ENCODE measurements around the gene TAP1. TPM values are rescaled to one million over a fixed set of nuclear protein-coding genes. Genes with fewer than 3 reads are reported as not detected.

TAP1 gene
- total RNA-seq, 1 experiment from 2014 or later, result 75.1 TPM

GRCh38 chr6:32799168-32799567 is 54.3 kb downstream of the TAP1 start:
- H3K27ac Mint-ChIP-seq (ENCODE audit: unreplicated experiment), result no peak overlapping the region
- H3K4me3 Mint-ChIP-seq (ENCODE audit: low read depth, unreplicated experiment), result no peak overlapping the region
- CTCF ChIA-PET, result interaction anchor here (0.5 to 1.6 kb wide), 3 partner anchors 13 to 567 kb away, joined by 3 to 5 read pairs (median 3); no protein-coding TSS in a partner anchor
- peaks cover 91% of the 10 kb centered on the region for H3K27me3 Mint-ChIP-seq (ENCODE audit: unreplicated experiment)
- no peak for TF ChIP-seq CTCF (IDR thresholded peaks at IDR 0.05; ENCODE audit: unreplicated experiment)
- BruUV-seq (replicated peaks), result no TSS peak
- intact Hi-C loops (cut with micrococcal nuclease; ENCODE audit: unreplicated experiment), result loop anchor here (5.0 to 10.0 kb wide), 2 partner anchors 68 to 544 kb away; no protein-coding TSS in a partner anchor
- no peaks in the 10 kb centered on the region for H3K36me3 Mint-ChIP-seq (ENCODE audit: insufficient read depth, unreplicated experiment)
- peaks cover 7% of the 10 kb centered on the region for H3K4me1 Mint-ChIP-seq (ENCODE audit: low read depth, unreplicated experiment)
- DNase-seq, result no peak
- peaks cover 5% of the 10 kb centered on the region for H3K9me3 Mint-ChIP-seq (ENCODE audit: low read depth, unreplicated experiment)

GRCh38 chr6:32796848-32797776 is 56.4 kb downstream of the TAP1 start:
- H3K27ac Mint-ChIP-seq (ENCODE audit: unreplicated experiment), result no peak overlapping the region
- H3K9me3 Mint-ChIP-seq (ENCODE audit: low read depth, unreplicated experiment), result peaks cover 5% of the 10 kb centered on the region
- TF ChIP-seq CTCF (IDR thresholded peaks at IDR 0.05; ENCODE audit: unreplicated experiment), result peak; percentile 89

More at GRCh38 chr6:32796848-32797776, 56.4 kb downstream of the TAP1 start:
- DNase-seq, result peak; percentile 80
- H3K4me3 Mint-ChIP-seq (ENCODE audit: low read depth, unreplicated experiment), result peak overlapping the region; percentile 27
- CTCF ChIA-PET, result interaction anchor here (1.2 to 1.5 kb wide), 2 partner anchors 9 to 71 kb away, joined by 3 read pairs; no protein-coding TSS in a partner anchor
- no TSS peak for BruUV-seq (replicated peaks)
- peaks cover 7% of the 10 kb centered on the region for H3K4me1 Mint-ChIP-seq (ENCODE audit: low read depth, unreplicated experiment)
- H3K36me3 Mint-ChIP-seq (ENCODE audit: insufficient read depth, unreplicated experiment), result no peaks in the 10 kb centered on the region
- peaks cover 91% of the 10 kb centered on the region for H3K27me3 Mint-ChIP-seq (ENCODE audit: unreplicated experiment)
- intact Hi-C loops (cut with micrococcal nuclease; ENCODE audit: unreplicated experiment), result loop anchor here (1.0 to 10.0 kb wide), 3 partner anchors 70 to 542 kb away; no protein-coding TSS in a partner anchor

Other genes starting within 250 kb of the TAP1 start
- gene HLA-DQA1, start 216.3 kb downstream of the TAP1 start, total RNA-seq (2022), result 6.9 and 12.9 TPM in 2 replicates
- gene HLA-DQB1, start 187.0 kb downstream of the TAP1 start, total RNA-seq (2022), result 139 and 190 TPM in 2 replicates
- gene HLA-DQA2, start 112.3 kb downstream of the TAP1 start, total RNA-seq (2022), result 2.1 and 2.4 TPM in 2 replicates
- 0.38 and 0.39 TPM in 2 replicates for gene HLA-DQB2, start 90.2 kb downstream of the TAP1 start, total RNA-seq (2022)
- gene HLA-DOB, start 36.7 kb downstream of the TAP1 start, total RNA-seq (2022), result 0.97 and 2.2 TPM in 2 replicates
- 180 and 279 TPM in 2 replicates for gene TAP2, start 15.0 kb downstream of the TAP1 start, total RNA-seq (2022)
- 123 and 196 TPM in 2 replicates for gene PSMB8, start 9.7 kb downstream of the TAP1 start, total RNA-seq (2022)
- gene PSMB9, start 488 bp upstream of the TAP1 start, total RNA-seq (2022), result 120 and 201 TPM in 2 replicates
- gene HLA-DMB, start 87.3 kb upstream of the TAP1 start, total RNA-seq (2022), result 32.4 and 35.9 TPM in 2 replicates
- 98.0 and 104 TPM in 2 replicates for gene HLA-DMA, start 99.4 kb upstream of the TAP1 start, total RNA-seq (2022)
- 351 and 356 TPM in 2 replicates for gene BRD2, start 114.9 kb upstream of the TAP1 start, total RNA-seq (2022)
- gene HLA-DOA, start 155.9 kb upstream of the TAP1 start, total RNA-seq (2022), result 1.7 and 4.1 TPM in 2 replicates
- gene HLA-DPA1, start 219.9 kb upstream of the TAP1 start, total RNA-seq (2022), result 29.2 and 46.4 TPM in 2 replicates
- gene HLA-DPB1, start 222.3 kb upstream of the TAP1 start, total RNA-seq (2022), result 12.0 and 18.3 TPM in 2 replicates